SK-N-DZ (cell line): Measurements from ENCODE around the gene RALGPS1.

Source experiments
- DNase-seq: peaks from one replicate; pipeline ENCODE4 v3.0.0-alpha.2; 2015; ENCODE audit warnings: low spot score

RALGPS1 gene

GRCh38 chr9:127252410-127253318 lies 338.1 kb downstream of the RALGPS1 start:
- peak; percentile 28 for DNase-seq

- DNase-seq: no peak
These were observed 338.9 kb downstream of the RALGPS1 start for GRCh38 chr9:127253446-127253845.

- no peak for DNase-seq
These were observed 341.1 kb downstream of the RALGPS1 start for GRCh38 chr9:127255692-127256091.

- no peak for DNase-seq
These were observed 341.7 kb downstream of the RALGPS1 start for GRCh38 chr9:127256324-127256723.

- no peak for DNase-seq
These were observed 344.3 kb downstream of the RALGPS1 start for GRCh38 chr9:127258606-127259471.

GRCh38 chr9:127262602-127263001 lies 348.0 kb downstream of the RALGPS1 start:
- no peak for DNase-seq

GRCh38 chr9:127263237-127263636 lies 348.7 kb downstream of the RALGPS1 start:
- no peak for DNase-seq

- peak; percentile 37 for DNase-seq
These were observed 349.1 kb downstream of the RALGPS1 start for GRCh38 chr9:127263664-127264063.

GRCh38 chr9:127264462-127265219 lies 350.1 kb downstream of the RALGPS1 start, which contains the start of gene GARNL3:
GARNL3 (plus strand) TSS chr9:127264774; CDS start chr9:127264878, 104 bp downstream.
- DNase-seq: peak; percentile 57

GRCh38 chr9:127267793-127268525 lies 353.4 kb downstream of the RALGPS1 start:
- DNase-seq: peak; percentile 45

GRCh38 chr9:127269449-127269848 lies 354.9 kb downstream of the RALGPS1 start:
- DNase-seq: no peak
